NCI-H345 treated with DMSO at 0.1 percent for 48 hours (cell line): Measurements from ENCODE around the gene KRTAP2-2.
"Not testable (repeated sequence)": the region's sequence is repeated elsewhere in the genome, so short reads cannot be mapped to it uniquely, and the experiment has no call there.

Experiments
- DNase-seq: peaks from one replicate; lab custom pipeline; 2025; ENCODE audit not compliant: unreplicated experiment; lab: John Stamatoyannopoulos, UW

Gene KRTAP2-2

GRCh38 chr17:41055130-41055529 is at the start of gene KRTAP2-2:
Gene KRTAP2-2, minus strand, starts transcription at chr17:41055230. Its CDS starts 19 bp downstream, at chr17:41055211.
- not testable (repeated sequence) for DNase-seq

GRCh38 chr17:41104386-41105038 is 49.5 kb upstream of the KRTAP2-2 start:
- DNase-seq: not testable (repeated sequence)

GRCh38 chr17:41103896-41104295 is 48.9 kb upstream of the KRTAP2-2 start:
- no peak for DNase-seq

GRCh38 chr17:41101586-41102259 is 46.7 kb upstream of the KRTAP2-2 start, which contains the start of gene KRTAP4-16:
Gene KRTAP4-16, minus strand, starts transcription at chr17:41102209. Its CDS starts 0 bp downstream, at chr17:41102209.
- no peak for DNase-seq

GRCh38 chr17:41099682-41100480 is 44.9 kb upstream of the KRTAP2-2 start:
- DNase-seq: not testable (repeated sequence)

- DNase-seq: no peak
These were observed 43.5 kb upstream of the KRTAP2-2 start for GRCh38 chr17:41098481-41098880.

- DNase-seq: no peak
These were observed 43.0 kb upstream of the KRTAP2-2 start, which contains the start of gene KRTAP4-8 for GRCh38 chr17:41098042-41098441. Gene KRTAP4-8, minus strand, starts transcription at chr17:41098142. Its CDS starts 58 bp downstream, at chr17:41098084.

- no peak for DNase-seq
These were observed 41.0 kb upstream of the KRTAP2-2 start for GRCh38 chr17:41096055-41096454.

GRCh38 chr17:41088760-41089352 is 33.8 kb upstream of the KRTAP2-2 start:
- DNase-seq: not testable (repeated sequence)

GRCh38 chr17:41084100-41084856 is 29.2 kb upstream of the KRTAP2-2 start, which contains the start of gene KRTAP4-7:
Gene KRTAP4-7, plus strand, starts transcription at chr17:41084150. Its CDS starts 57 bp downstream, at chr17:41084207.
- DNase-seq: not testable (repeated sequence)

- not testable (repeated sequence) for DNase-seq
These were observed 28.4 kb upstream of the KRTAP2-2 start for GRCh38 chr17:41083427-41083826.

- no peak for DNase-seq
These were observed 27.6 kb upstream of the KRTAP2-2 start for GRCh38 chr17:41082626-41083025.

- DNase-seq: no peak
These were observed 21.8 kb upstream of the KRTAP2-2 start for GRCh38 chr17:41076788-41077187.

- DNase-seq: no peak
These were observed 18.6 kb upstream of the KRTAP2-2 start for GRCh38 chr17:41073676-41074075.

GRCh38 chr17:41071606-41072360 is 16.8 kb upstream of the KRTAP2-2 start:
- DNase-seq: no peak

- no peak for DNase-seq
These were observed 14.0 kb upstream of the KRTAP2-2 start for GRCh38 chr17:41069031-41069430.

GRCh38 chr17:41067281-41067680 is 12.3 kb upstream of the KRTAP2-2 start:
- no peak for DNase-seq

- no peak for DNase-seq
These were observed 11.0 kb upstream of the KRTAP2-2 start, which contains the start of gene KRTAP2-4 for GRCh38 chr17:41065829-41066624. Gene KRTAP2-4, minus strand, starts transcription at chr17:41065879. Its CDS starts 34 bp downstream, at chr17:41065845.
